GM12873 (cell line): Measurements from ENCODE around the gene METTL24.

Experiments
- TF ChIP-seq, protein P1 (sequence below): IDR thresholded peaks from 2 replicates; pipeline ENCODE4 v1.5.1; 2012; ENCODE audit warnings: low read depth, mild to moderate bottlenecking, moderate library complexity, low read length, control low read depth; ENCODE audit not compliant: insufficient read depth; ENCODE audit errors: missing control alignments

Gene METTL24

DNA sequence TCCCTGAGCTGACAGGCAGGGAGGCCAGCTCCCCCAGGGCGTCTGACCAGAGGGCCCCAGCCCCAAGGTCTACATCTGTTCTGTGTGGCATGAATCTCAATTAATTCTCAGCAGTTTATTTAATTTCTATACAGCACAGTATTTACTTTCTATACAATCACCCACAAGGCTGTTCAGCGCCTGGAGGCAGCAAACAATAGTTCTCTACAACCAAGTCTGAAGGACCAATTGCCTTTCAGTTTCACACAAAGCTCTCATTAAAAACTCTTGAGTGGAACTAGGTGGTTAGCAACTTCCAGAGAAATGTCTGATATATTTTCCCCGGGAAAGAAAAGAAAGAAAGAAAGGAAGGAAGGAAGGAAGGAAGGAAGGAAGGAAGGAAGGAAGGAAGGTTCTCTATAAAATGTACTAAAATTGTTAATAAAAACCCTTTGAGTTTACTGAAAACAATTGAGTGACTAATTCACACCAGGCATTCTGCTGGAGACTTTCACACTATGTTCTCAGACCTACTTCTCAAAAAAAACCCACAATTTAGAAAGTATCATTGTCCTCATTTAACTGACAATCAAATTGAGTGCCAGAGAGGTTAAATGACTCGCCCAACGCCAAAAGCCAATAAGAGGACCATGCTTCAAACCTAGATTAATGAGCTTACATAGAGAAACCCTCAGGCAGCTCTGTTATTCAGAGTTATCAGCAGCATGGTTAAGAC, 62.5 kb downstream of the METTL24 start:
- TF ChIP-seq, protein P1, sequence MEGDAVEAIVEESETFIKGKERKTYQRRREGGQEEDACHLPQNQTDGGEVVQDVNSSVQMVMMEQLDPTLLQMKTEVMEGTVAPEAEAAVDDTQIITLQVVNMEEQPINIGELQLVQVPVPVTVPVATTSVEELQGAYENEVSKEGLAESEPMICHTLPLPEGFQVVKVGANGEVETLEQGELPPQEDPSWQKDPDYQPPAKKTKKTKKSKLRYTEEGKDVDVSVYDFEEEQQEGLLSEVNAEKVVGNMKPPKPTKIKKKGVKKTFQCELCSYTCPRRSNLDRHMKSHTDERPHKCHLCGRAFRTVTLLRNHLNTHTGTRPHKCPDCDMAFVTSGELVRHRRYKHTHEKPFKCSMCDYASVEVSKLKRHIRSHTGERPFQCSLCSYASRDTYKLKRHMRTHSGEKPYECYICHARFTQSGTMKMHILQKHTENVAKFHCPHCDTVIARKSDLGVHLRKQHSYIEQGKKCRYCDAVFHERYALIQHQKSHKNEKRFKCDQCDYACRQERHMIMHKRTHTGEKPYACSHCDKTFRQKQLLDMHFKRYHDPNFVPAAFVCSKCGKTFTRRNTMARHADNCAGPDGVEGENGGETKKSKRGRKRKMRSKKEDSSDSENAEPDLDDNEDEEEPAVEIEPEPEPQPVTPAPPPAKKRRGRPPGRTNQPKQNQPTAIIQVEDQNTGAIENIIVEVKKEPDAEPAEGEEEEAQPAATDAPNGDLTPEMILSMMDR: no peak

DNA sequence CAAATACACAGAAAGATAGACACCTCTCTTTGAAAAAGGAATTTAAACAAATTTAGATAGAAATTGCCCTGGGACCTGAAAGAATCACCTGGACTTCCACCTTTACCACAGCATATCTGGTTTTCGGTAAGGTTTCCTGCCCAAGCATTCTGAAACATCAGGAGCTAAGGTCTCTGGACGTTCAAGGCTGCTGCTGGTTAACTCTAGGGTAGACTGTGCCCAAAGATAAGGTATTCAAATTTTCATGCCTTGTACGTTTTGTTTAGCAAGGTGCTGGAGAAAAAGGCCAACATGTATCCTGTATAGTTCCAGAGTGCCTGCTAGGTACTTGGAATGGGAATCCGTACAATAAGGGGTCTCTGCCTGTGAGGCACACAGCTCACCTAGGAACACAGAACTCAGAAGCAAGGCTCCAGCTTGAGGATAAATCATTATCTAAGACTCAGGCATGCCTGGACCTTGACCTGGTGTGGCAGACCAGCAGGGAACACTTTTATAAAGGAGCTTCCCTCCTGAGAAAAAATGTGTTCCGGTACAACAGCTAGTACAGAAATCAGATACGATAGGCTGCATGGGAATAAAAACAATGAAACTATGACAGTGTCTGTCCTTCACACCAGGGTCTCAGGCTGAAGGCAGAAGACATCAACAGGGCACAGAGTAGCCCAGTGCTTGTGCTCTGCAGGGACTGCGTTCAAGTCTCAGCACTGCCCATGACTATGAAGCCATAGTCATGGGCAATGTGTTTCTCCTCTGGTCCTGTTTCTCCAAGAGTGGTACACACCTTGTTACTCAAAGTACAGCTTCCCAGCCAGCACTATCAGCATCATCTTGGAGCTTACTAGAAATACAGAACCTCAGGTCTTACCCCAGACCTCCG, 70.4 kb downstream of the METTL24 start:
- TF ChIP-seq, protein P1: no peak

DNA sequence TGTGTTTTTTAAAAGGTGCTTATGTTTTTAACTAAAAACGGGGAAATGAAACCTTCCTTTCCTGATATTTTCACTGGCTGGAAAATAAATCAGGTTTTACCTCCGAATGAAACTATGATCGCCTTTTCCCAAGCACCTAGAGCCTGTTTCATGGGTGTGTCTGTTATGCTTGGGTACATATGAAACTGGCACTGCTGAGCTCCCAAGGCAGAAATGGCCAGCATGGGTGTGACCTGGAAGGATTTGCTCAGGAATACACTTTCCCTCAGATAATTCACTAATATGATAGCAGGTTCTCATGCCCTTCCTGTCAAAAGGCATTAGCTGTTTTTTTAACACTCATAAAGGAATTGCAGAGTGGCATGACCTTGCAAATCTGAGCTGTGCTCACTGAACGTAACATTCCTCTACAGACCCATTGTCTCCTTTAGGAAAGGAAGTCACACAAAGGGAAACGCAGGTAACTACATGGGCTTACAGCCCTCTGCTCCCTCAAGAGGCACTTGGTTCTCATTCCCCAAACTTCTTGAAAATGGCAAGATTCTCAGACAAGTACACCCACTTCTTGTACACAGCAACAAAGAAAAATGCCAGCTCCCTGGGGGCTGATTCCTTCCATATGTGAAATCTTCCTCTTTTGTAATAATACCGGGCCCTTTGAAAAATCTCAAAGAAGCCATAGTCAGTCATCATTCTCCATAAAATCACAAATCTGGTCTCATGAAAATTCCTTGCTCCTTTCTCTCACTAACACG, 72.7 kb downstream of the METTL24 start:
- TF ChIP-seq, protein P1: no peak

DNA sequence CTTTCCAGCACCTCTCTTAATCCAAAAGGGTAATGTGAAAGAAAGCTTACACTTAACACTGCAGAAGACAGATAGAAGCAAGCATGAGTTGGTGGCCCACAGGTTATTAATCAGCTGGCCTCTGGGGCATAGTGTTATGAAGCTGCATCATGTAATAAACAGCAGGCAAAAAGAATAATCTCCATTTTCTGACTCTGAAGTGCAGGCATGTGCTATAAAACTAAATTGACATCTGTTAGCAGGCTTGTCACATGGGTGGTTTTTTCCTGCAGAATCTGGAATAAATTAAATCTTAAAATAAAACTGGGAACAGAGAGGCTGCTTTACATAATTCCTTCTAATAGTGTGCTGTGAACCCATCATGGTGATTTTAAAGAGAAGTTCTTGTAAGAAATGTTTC, 73.3 kb downstream of the METTL24 start:
- TF ChIP-seq, protein P1: no peak

DNA sequence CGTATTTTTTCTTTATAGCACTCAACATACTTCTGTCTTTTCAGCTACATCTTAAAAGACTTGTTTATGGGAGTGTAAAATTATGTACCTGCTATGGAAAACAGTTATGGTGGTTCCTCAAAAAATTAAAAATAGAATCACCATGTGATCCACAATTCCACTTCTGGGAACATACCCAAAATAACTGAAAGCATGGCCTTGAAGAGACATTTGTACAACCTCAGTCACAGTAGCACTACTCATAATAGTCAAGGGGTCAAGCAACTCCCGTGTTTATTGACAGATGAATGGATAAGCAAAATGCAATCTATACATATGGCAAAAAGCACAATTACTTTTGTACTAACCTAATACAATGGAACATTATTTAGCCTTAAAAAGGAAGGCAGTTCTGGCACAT, 74.5 kb downstream of the METTL24 start:
- TF ChIP-seq, protein P1: no peak

DNA sequence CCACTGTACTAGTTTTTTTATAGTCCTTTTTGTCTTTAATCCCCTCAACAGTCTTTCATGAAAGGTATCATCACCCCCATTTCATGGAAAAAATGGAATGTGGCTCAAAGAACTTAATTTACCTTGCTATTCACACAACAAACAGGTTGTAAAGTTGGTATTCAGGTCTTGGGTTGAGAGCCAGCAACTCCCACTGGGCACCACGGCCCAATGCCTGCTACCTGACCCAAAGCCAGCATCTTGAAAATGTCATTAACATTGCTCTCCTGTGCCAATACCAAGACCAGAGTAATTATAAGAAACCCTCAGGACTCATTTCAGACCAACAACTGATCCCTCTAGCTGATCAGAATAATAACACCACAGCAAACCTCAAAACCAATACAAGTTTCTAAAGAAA, 75.7 kb downstream of the METTL24 start:
- TF ChIP-seq, protein P1: no peak
